HEK293T (cell line): ENCODE data around the gene DUSP22.

ENCODE experiments used
- BHLHE40 ChIP-seq: fragments of 450-650 bp; IDR thresholded peaks from 2 replicates; pipeline ENCODE4 v1.6.1; 2016; ENCODE audit warnings: mild to moderate bottlenecking, moderate library complexity, borderline replicate concordance
- ELF4 ChIP-seq: fragments of 450-650 bp; IDR thresholded peaks from 2 replicates; pipeline ENCODE4 v1.6.1; 2017; ENCODE audit warnings: antibody characterized with exemption
- FOXK2 ChIP-seq: fragments of 450-650 bp; IDR thresholded peaks from 2 replicates; pipeline ENCODE4 v1.6.1; 2016; ENCODE audit warnings: mild to moderate bottlenecking
- FOXM1 ChIP-seq: fragments of 450-650 bp; IDR thresholded peaks from 2 replicates; pipeline ENCODE4 v1.6.1; 2017; ENCODE audit warnings: mild to moderate bottlenecking, borderline replicate concordance
- HDGF ChIP-seq: fragments of 450-650 bp; IDR thresholded peaks from 2 replicates; pipeline ENCODE4 v1.6.1; 2017; ENCODE audit warnings: antibody characterized with exemption, borderline replicate concordance
- LEF1 ChIP-seq: fragments of 450-650 bp; IDR thresholded peaks from 2 replicates; pipeline ENCODE4 v1.6.1; 2017; ENCODE audit warnings: mild to moderate bottlenecking, borderline replicate concordance
- NFRKB ChIP-seq: fragments of 450-650 bp; IDR thresholded peaks from 2 replicates; pipeline ENCODE4 v1.6.1; 2016; ENCODE audit warnings: mild to moderate bottlenecking, moderate library complexity
- SP1 ChIP-seq: fragments of 450-650 bp; IDR thresholded peaks from 2 replicates; pipeline ENCODE4 v1.6.1; 2017
- SUZ12 ChIP-seq: fragments of 450-650 bp; IDR thresholded peaks from 2 replicates; pipeline ENCODE4 v1.6.1; 2016; ENCODE audit warnings: mild to moderate bottlenecking
- ZNF384 ChIP-seq: fragments of 450-650 bp; IDR thresholded peaks from 2 replicates; pipeline ENCODE4 v1.6.1; 2016

DNA sequence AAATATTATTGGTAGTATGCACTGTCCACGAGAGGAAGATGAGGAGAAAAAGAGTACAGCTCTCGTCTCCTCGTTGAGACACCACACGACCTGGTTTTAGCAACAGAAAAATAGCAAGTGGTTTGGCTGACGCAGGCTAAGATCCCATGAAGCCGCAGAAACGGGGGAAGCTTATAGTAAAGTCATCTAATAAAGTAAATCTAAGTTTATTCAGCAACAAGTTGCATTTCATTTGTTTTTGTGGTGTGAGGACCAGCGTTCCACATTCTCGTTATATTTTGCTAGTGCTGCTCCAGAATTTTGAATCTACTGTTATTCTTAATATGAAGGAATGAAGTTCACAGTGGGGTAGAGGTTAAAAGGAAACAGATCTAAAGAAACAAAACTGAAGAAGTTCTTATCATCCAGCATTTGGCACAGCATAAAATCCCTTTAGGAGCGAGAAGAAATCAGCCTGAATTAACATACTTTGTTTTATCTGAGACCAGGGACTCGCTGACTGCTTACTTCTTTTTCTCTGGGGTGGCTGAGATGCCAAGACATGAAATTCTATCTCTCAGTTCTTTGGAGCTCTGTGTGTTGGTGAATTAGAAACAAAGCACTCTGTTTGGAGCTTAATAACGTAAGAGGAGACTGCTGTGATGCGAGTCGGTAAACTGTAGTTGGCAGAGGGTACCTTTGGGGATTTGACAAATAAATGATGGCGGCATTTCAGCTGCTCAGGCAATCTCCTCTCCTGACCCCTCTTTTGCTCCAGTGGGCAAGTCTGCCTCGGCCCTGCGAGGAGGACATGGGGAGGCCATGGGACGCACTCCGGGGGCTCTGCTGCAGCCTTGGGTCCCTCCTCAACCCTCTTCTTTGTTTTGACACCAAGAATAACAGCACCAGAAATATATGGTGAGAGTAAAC is 74.4 kb downstream of the DUSP22 start:
- no peak for TF ChIP-seq ELF4
- no peak for TF ChIP-seq FOXM1
- no peak for TF ChIP-seq NFRKB
- no peak for TF ChIP-seq FOXK2
- no peak for TF ChIP-seq BHLHE40
- TF ChIP-seq SP1 = no peak
- TF ChIP-seq ZNF384 = no peak
- no peak for TF ChIP-seq SUZ12
- no peak for TF ChIP-seq LEF1
- TF ChIP-seq HDGF = no peak
